Activated naive CD4-positive, alpha-beta T cell treated with Interleukin-2 at 50 U/mL for 16 hours (primary cell): Measurements from ENCODE around the gene ECT2.
"Not testable (repeated sequence)": the region's sequence is repeated elsewhere in the genome, so short reads cannot be mapped to it uniquely, and the experiment has no call there.

Experiments used
- DNase-seq: peaks from one replicate; pipeline ENCODE4 v3.0.0-alpha.2; 2020

Gene ECT2

DNA sequence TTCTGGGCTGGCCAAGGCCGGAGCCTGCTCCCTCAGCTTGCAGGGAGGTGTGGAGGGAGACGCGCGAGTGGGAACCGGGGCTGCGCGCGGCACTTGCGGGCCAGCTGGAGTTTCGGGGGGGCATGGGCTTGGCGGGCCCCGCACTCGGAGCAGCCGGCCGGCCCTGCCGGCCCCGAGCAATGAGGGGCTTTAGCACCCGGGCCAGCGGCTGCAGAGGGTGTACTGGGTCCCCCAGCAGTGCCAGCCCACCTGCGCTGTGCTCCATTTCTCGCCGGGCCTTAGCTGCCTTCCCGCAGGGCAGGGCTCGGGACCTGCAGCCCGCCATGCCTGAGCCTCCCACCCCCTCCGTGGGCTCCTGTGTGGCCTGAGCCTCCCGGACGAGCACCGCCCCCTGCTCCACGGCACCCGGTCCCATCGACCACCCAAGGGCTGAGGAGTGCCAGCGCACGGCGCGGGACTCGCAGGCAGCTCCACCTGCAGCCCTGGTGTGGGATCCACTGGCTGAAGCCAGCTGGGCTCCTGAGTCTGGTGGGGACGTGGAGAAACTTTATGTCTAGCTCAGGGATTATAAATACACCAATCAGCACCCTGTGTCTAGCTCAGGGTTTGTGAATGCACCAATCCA, 116.3 kb downstream of the ECT2 start:
- DNase-seq: not testable (repeated sequence)

DNA sequence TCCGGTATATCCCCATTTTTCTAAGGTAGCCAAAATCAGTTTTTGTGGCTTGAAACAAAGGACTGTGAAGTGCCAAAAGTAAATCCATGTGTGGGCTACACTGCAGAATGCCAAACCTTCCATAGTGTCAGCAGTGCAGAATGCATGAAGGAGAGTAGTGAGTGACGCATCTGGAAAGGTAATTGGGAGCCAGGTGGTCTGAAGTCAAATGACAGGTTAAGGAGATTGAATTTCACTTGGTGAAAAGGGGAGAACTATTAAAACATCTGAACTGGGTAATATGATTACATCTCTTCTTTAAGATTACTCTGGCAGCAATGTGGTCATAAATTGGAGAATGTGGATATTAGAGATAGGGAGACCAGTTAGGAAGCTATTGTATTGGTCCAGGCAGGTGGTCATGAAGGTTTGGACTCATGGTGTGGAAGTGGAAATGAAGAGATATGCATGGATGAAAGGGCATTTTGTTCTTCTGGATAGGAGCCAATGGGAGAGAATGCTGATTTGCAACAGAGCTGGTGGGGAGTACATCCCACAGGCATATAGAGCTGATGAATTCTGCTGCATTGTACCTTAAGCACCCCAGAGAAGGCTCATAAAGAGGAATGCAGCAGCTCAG, 118.2 kb downstream of the ECT2 start:
- no peak for DNase-seq

DNA sequence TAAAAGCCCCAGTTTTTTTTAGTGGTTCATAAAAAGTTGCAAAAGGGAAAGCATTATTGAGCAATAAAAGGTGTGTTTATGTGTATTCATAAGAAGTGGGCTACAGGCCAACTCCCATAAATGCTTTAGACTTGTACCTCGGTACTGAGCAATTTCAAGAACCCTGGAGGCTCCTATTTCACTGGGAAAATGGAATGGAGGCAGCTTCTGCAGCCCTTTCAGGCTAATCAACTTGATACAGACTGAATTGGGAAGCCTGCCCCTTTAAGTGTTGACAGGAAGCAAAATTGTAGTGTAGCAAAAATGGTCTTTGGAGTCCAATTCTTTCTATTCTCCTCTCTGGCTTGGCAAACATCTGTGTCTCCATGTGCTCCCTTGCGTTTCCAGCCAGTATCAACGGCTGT, 118.8 kb downstream of the ECT2 start:
- no peak for DNase-seq

DNA sequence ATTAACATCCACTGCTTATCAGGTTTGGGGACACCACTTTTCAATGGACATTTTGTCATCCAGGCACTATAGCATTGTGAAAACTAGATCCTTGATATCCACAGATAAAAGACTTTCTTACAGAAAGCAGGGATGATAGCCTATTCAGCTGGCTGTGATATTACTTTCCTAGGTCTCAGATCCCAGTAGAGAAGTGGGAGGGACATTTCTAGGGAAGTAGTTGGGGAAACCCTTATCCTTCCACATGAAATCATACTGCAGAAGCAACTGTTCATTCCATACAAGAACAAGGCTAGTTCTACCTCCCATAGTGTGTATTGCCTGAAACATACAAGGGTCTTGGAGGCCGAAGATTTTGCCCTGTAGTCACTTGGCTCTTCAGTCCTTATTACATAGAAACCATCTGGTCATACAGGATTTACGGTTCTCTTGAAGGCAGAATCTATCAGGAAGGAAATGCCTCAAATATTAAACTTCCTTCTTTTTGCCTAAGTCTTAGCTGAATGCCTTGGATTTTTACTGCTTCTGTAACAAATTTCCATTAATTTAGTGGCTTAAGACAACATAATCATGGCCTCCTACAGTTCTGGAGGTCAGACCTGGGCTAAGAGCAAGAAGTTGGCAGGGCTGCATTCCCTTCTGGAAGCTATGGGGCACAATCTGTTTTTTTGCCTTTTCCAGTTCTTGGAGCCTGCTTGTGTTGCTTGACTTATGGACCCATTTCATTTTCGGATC, 119.4 kb downstream of the ECT2 start:
- no peak for DNase-seq
